ENCODE measurements around the gene SPATA31C2.

SPATA31C2 gene

DNA sequence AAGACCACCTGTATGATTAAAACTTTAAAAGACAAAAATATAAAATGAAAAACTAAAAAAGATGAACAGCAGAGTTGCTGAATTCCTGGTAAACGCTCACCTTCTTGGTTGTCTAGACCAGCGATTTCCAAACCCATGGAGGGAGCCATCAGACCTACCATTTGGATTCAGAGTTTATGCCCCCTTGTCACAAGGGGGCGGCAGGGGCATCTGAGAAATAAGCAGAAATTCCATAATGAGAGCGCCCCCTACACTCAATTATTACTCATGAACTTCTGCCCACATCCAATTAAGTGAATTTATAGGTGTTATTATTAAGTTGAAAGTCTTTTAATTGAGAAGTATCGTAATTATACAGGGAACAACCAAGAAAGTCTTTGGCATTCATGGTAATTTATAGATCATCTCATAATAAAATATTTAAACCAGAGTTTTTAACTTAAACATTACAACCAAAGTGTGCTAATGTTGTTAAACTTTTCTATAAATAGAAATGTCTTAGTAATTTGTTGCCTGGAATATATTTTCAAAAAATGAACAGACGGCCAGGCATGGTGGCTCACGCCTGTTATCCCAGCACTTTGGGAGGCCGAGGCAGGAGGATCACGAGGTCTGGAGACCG is 35.2 kb upstream of the SPATA31C2 start:
- TF ChIP-seq, protein P1, sequence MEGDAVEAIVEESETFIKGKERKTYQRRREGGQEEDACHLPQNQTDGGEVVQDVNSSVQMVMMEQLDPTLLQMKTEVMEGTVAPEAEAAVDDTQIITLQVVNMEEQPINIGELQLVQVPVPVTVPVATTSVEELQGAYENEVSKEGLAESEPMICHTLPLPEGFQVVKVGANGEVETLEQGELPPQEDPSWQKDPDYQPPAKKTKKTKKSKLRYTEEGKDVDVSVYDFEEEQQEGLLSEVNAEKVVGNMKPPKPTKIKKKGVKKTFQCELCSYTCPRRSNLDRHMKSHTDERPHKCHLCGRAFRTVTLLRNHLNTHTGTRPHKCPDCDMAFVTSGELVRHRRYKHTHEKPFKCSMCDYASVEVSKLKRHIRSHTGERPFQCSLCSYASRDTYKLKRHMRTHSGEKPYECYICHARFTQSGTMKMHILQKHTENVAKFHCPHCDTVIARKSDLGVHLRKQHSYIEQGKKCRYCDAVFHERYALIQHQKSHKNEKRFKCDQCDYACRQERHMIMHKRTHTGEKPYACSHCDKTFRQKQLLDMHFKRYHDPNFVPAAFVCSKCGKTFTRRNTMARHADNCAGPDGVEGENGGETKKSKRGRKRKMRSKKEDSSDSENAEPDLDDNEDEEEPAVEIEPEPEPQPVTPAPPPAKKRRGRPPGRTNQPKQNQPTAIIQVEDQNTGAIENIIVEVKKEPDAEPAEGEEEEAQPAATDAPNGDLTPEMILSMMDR (IDR thresholded peaks at IDR 0.05): no peak
- Histone ChIP-seq H3K4me3 (ENCODE audit: low read depth in 1 of 2, low read length in 1 of 2) (no peak overlapping the region), H3K27ac (no peak overlapping the region), H3K9me3 (no peaks in the 10 kb centered on the region), H3K27me3 (peaks cover 15% of the 10 kb centered on the region), H3K36me3 (no peaks in the 10 kb centered on the region), H3K4me1 (ENCODE audit: control insufficient read depth in 1 of 2, insufficient read depth in 1 of 2, low read depth in 1 of 2, low read length in 1 of 2) (no peaks in the 10 kb centered on the region)

DNA sequence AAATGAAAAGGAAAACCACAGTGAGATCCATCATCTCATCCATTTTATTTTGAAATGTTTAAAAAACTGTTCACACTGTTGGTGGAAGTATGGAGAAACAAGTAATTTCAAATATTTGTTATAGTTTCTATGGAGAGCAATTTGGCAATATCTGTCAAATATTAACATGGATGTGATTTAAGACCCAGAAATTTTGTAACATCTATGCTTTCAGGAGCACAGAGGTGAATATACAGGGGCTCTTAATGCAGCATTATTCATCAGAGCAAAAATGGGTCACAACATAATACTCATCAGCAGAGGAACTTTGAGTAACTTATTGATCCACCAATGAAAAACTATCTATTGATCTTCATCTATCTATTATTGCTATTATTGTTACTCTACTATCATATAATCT is 31.4 kb upstream of the SPATA31C2 start:
- Histone ChIP-seq H3K4me3 (ENCODE audit: low read depth in 1 of 2, low read length in 1 of 2) (no peak overlapping the region), H3K27me3 (peaks cover 3% of the 10 kb centered on the region), H3K4me1 (ENCODE audit: control insufficient read depth in 1 of 2, insufficient read depth in 1 of 2, low read depth in 1 of 2, low read length in 1 of 2) (no peaks in the 10 kb centered on the region), H3K36me3 (no peaks in the 10 kb centered on the region), H3K9me3 (no peaks in the 10 kb centered on the region), H3K27ac (no peak overlapping the region)
- TF ChIP-seq, protein P1 (IDR thresholded peaks at IDR 0.05): no peak

DNA sequence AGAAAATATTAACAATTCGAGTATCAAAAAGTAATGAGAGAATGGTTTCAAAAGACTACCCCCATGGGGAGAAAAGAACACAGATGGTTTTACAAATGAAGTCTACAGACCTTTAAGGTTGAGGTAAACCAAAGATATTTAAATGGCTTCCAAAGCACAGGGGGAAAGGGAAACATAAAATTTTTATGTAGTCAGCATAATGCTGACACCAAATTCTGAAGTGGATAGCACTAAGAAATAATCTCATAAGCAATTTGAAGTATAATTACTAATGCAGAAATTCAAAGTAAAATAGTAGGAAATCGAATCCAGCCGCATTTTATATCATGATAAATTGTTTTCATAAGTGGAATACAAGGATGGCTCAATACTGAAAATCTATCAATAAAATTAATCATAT is 30.3 kb upstream of the SPATA31C2 start:
- Histone ChIP-seq H3K4me1 (ENCODE audit: control insufficient read depth in 1 of 2, insufficient read depth in 1 of 2, low read depth in 1 of 2, low read length in 1 of 2) (no peaks in the 10 kb centered on the region), H3K27ac (no peak overlapping the region)
- TF ChIP-seq, protein P1 (IDR thresholded peaks at IDR 0.05): no peak

DNA sequence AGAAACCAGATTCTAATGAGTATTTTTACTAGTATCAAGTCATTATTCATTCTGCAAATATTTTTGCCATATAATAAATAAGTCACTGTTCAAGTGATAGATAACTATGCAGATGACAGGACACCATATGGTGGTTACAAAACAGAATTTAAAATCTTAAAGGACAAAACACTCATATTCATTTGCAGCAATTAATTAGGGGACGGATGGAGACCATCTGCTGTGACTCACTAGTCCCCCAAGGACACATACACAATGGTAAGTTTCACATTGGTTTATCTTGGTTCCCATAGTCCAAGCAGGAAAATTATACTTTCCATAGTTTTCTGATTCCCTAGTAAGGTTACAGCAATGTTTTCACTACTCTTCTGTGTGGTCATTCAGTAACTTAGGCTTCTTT is 28.4 kb upstream of the SPATA31C2 start:
- no peak overlapping the region for H3K4me3 ChIP-seq (ENCODE audit: low read depth in 1 of 2, low read length in 1 of 2)
- H3K9me3 ChIP-seq: no peaks in the 10 kb centered on the region
- no peaks in the 10 kb centered on the region for H3K4me1 ChIP-seq (ENCODE audit: control insufficient read depth in 1 of 2, insufficient read depth in 1 of 2, low read depth in 1 of 2, low read length in 1 of 2)
- no peaks in the 10 kb centered on the region for H3K36me3 ChIP-seq
- H3K27me3 ChIP-seq: no peaks in the 10 kb centered on the region
- H3K27ac ChIP-seq: no peak overlapping the region
- TF ChIP-seq, protein P1 (IDR thresholded peaks at IDR 0.05): no peak

More for the DNA sequence above, 30.3 kb upstream of the SPATA31C2 start:
- no peaks in the 10 kb centered on the region for H3K36me3 ChIP-seq
- H3K4me3 ChIP-seq (ENCODE audit: low read depth in 1 of 2, low read length in 1 of 2): no peak overlapping the region
- H3K27me3 ChIP-seq: no peaks in the 10 kb centered on the region
- H3K9me3 ChIP-seq: no peaks in the 10 kb centered on the region

DNA sequence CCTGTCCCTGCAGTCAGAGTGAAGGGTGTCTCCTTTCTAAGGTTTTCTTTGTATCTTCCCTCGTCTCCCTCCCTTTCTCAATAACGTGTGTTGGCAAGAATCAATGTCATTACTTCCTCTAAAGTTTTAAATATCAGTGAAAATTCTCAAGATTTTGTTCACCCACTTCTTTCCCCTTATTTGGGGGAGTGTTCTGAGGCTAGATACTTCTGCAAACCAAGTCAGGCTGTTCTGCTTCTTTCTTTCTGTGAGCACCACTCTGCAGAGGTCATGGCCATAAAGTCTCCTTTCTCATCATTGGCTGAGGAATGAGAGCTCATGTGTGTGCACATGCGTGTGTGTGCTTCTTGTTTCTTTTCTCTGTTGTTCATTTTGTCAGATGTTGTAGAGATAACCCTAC is 26.6 kb upstream of the SPATA31C2 start:
- Histone ChIP-seq H3K27ac (no peak overlapping the region), H3K36me3 (no peaks in the 10 kb centered on the region), H3K4me3 (ENCODE audit: low read depth in 1 of 2, low read length in 1 of 2) (no peak overlapping the region), H3K27me3 (no peaks in the 10 kb centered on the region), H3K9me3 (no peaks in the 10 kb centered on the region), H3K4me1 (ENCODE audit: control insufficient read depth in 1 of 2, insufficient read depth in 1 of 2, low read depth in 1 of 2, low read length in 1 of 2) (no peaks in the 10 kb centered on the region)
- TF ChIP-seq, protein P1 (IDR thresholded peaks at IDR 0.05): no peak

Data from neutrophil (primary cell).